NOMO-1 (cell line): ENCODE data around the gene LDAH.

ENCODE experiments used
- DNase-seq, 2 experiments: peaks; one replicate each; lab custom pipeline; 2025; ENCODE audit not compliant: unreplicated experiment in 2 of 2; lab: John Stamatoyannopoulos, UW

LDAH gene

DNA sequence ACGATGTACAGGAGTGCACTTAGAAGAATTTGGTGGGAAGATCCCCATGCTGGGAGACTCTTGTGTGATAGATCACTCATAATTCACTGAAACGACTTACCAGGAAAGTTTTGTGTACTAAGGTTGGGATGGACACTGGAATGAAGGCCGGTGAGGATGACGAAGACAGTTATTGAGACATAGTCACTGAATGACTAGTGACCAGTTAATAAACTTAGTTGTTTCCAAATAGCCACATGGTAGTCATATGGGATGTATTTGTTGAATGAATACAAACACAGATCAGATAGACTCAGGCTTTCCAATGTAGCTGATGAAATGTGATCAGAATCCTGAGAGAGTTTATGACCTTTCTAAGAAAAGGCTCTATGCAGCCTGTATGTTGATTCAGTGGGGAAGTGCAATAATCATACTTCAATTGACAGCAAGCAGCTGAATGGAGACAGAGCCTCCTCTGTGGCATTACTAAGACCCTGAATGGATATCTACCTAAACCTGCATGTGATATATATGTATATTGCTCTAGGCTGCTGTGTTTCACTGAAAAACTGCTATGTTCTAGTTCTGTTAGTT lies 135.6 kb downstream of the LDAH start:
- no peak for DNase-seq

DNA sequence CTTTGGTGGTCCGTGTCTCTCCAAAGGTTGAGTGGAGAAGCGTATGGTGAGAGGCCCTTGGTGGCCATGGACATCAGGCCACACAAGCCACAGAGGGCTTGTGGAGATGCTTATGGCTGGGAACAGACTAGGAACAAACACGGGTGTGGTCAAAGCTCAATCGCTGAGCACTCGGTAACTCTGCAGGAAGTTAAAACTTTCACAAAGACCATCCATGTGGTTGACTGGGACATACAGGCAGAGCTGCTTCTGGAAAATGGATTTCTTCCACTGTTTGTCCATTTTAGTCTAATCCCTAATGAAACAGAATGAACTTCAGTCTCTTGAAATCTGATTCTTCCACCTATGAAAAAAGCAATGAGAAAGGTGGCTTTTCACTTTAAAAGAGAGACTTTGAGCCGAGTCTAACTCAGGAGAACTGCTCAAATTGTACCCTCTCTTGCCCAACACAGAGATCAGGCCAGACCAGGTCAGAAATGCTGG lies 138.3 kb downstream of the LDAH start:
- no peak for DNase-seq

DNA sequence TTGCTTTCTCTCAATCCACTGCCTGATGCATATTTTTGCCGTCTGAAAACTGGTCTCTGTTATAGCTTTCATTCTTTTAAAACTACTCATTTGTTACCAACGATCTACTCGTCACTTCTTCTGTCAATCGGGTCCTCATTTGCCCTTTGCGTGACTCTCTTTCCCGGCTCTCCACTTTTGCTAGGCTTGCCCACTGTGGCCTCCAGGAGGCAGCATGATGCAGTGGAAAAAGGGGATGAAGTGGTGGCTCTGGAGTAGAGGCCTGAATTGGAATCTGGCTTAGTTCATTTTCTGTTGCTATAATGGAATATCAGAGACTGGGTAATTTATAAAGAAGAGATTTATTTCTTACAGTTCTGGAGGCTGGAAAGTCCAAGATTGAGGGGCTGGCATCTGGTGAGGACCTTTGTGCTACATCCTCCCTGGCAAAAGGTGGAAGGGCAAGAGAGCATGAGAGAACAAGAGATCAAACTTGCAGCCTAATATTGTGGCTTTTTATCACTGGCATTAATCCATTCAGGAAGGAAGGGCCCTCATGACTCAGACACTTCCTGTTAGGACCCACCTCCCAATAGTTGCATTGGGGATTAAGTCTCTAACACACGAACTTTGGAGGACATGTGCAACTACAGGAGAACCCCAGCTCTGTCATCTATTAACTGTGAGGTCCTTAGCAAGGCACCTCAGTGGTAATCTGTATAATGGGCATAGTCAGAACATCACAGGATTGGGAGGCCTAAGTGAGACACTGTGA lies 140.6 kb downstream of the LDAH start:
- no peak for DNase-seq

DNA sequence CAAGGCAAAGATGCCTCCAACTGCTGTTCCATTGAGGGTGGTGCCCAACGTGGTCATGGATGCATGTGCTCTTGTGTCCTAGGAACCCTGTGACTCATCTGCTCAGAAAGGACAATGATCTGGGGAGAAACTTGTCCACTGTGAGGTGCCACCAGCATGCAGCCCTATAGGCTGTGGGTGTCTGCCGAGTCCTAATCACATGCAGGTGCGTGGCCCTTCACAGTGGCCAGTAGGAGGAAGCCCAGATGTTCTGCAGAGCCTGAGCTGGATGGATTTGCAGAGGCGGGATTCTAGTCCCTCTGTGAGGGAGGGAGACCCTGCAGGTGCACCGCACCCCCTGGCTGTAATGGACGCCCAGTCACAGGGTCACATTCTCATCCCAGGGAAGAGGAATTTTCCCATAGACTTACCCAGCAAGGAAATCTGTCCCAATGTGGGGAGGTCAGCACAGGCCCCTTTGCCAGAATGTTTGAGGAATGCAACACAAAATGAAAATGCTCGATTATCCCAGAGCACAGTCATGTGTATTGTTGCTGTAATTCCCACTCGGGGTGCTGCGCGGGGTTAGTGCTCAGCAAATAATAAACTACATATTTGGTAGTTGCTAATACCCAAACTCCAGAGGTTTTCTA lies 142.0 kb downstream of the LDAH start:
- DNase-seq, result no peak

DNA sequence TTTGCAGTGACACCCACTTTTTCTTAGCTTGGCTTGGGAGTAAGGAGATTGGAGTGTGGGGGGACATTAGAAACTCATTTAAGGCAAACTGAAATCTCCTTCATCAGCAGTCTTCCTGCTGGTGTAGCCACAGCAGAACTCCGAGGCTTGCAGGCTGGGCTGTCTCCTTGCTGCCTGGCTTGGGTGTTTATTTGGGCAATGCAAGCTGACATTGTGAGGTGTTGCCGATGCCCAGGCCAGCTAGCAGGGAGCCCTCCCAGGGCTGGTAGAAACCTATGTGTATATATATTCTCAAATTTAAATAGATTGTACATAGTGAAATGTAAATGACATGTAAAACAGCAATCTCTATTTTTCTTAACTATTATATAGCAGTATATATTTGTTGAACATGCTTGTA lies 144.1 kb downstream of the LDAH start:
- DNase-seq, result no peak

DNA sequence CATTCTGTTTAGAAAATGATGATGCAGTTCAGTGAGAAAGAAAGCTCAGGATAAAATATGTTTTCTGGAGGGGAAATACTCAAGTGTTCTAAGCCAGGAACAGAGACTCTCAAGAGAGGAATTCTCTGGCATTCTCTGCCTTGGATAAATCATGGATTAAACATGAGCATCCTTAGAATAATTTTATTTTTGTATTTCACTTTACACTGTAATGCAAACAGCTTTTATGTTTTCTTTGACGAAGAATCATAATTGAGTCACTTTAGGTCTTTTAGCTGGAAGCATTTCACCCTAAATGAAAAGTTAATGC lies 144.9 kb downstream of the LDAH start:
- no peak for DNase-seq

DNA sequence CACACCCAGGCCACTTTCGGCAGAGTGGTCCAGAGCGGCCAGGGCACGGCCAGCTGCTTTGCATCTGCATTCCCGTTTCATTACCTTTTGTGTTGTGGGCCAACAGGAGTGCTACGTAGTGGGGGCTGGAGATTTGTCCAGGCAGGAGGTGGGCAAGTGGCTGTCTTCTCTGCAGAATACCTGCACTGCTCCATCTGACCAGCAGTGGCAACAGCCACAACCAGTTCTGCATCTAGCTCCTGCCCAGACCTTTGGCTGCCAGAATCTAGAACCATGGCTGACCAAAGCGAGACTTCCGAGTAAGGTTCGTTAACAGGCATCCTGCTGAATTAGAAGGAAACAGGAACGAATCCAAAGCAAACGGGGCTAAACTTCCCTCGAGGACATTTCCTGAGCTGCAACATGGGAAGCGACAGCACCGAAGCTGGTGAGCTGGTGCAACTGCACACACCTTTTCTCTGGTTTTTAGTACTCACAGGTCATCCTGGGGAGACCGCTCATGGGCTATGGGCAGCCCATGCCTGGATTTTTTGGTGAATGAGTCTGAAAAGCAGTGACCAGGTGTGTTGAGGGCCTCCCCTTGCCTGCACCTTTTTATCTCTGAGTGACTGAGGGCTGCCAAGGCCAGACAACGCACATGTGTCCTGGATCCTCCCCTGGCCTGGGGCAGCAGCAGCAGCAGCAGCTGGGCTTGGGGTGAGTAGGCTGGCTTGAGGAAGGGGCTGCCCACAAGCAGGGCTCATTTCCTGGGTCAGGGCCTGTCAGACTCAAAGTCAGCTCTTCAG lies 145.4 kb downstream of the LDAH start:
- DNase-seq, result no peak

DNA sequence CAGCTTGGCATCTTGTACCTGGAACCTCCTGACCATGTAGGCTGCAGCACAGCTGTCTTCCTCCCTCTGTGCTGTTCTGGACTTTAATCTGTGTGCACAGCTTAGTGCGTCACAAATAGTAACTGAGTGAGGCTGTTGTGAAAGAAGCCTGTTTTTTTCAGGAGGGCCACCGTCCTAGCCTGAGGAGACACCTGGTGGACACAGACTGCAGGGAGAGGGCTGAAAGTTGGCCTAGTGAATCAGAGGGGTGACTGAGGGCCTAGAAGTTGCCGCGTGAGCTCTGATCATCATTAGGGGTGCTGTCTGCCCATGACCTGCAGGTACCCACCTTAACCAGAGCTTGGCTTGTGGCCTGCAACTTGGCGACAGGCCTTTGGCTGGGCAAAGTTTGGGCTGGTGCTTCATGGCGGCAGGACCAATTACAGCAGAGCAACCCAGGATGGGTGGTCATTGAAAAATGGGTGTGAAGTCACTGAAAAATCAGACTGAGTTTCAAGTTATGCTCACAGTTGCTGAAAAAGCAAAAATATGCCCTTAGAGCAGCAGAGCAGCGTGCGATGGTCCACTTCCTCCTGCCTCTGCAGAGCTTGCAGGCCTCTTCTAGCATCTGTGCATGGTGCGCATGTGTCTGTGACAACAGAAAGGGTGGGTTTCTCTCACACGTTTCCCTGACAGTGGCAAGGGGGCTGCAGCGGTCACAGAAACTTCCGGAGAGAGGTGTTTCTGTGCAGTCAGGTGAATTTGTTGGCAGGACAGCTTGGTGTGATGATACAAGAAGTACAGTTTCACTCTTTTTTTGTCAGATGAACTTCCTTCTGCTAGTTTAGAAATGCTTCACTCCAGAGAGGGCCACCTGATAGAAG lies 146.3 kb downstream of the LDAH start:
- DNase-seq, result no peak

DNA sequence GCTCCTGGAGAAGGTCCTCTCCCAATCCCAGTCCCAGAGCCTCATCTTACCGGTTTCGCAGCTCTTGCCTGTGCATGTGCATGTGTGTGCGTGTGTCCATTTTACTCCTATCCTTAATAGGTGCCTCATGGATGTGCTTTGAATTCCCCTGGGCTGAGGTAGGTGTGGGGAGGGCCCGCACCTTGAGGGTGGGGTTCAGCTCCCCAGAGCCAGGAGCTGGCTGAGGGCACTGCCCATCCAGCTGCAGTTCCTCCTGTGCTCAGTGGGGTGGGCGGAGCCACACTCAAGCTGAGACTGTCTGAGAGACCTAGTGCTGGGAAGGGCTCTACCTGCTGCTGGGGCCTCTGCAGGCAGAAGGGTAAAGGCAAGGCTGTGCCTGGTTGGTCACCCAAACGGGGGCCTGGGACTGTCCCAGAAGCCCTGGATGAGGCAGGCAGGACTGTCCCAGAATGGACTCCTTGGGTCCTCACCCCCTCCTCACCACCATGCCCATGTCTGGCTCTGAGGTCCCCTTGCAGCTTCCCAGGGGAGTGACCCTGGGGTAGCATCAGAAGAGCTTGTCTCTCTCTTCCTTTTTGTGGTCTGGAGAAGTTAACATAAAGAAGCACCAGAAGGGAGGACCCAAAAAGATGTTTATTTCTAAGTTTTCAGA lies 147.1 kb downstream of the LDAH start:
- DNase-seq, result peak in 1 of 2 experiments; percentile 4

DNA sequence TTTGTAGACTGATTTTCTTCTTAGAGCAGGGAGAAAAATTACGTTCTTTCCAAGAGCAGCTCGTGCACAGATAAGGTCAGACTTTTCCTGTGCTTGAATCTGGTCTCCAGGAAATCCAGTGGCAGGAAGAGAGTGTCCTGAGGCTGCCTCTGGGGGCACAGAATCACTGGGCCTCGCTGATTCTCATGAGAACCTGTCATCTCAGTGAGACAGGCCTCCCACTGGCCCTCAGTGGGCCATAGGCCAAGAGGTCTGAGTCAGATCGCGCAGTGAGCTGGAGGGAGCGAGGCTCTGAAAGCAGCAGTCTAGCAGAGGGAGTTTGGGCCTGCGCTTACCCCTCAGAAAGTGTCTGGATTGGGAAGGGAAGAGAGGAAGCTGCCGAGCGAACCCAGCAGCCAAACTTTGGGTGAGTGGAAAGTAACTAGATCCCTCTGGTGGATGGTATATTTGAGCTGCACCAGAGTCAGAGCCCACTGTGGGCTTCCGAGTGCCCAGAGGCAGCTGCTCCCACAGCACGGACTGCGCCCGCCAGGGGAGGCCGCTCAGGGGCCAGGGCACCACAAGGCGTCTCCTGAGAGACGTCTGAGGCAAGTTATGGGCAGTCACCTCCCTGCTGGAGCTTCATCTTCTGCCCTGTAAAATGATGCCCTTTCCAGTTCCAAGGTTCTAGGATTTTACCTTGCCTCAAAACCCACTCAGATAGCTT lies 147.8 kb downstream of the LDAH start:
- DNase-seq, result no peak

DNA sequence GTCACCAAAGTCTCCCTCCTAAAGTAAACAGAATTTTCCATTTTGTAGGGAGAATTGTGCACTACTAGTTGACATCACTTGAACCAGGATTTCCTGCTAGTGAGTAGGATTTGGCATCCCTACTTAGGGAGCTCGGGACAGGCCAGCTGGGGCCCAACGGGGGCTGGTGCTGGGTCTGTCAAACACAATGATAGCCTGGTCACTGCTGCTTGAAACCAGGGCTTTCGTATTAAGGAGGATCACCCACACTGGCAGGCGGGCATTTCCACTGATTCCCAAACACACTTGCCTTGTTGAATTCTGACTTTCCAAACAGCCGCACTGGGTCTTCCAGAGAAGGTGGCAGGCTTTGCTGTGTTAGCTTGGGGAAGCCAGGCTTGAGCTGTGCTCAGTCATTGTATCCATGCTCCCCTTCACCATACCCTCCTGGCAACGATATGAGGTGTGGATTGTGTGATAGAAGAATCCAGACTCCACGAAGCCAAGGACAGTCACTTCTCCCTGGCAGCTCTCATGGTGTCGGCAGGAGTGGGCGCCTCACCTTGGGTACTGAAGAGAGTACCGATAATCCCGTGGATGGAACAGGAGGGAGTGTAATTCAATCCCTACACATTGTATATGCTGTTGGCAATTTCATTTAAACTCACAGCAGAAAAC lies 148.5 kb downstream of the LDAH start:
- DNase-seq, result no peak

DNA sequence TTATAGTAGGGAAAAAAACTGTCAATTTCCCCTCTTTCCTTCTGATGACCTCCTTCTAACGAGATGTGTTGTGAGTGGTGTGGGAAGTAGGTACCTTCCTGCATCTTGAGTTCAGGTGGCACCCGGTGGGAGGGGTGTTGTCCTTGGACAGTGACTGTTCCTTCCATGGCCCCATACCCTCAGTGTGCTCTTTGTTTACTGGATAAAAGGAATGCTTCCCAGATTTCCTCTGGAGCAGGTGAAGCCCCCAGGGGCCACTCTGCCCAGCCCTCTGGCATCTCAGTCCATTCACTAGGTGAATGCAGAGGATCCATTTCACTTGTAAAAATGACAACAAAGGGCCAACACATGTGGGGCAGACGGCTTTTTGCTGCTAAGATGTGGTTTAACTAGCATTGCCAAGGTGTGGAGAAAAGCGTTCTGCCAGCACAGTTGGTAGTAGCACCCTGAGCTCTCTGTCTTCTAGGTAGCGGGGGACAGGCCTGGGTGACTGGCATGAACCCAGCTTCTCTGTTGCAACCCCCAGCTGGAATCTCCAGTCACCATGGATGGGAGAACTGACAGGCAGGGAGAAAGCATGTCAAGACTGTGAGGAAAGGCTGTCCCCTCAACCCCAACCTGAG lies 149.1 kb downstream of the LDAH start:
- no peak for DNase-seq

DNA sequence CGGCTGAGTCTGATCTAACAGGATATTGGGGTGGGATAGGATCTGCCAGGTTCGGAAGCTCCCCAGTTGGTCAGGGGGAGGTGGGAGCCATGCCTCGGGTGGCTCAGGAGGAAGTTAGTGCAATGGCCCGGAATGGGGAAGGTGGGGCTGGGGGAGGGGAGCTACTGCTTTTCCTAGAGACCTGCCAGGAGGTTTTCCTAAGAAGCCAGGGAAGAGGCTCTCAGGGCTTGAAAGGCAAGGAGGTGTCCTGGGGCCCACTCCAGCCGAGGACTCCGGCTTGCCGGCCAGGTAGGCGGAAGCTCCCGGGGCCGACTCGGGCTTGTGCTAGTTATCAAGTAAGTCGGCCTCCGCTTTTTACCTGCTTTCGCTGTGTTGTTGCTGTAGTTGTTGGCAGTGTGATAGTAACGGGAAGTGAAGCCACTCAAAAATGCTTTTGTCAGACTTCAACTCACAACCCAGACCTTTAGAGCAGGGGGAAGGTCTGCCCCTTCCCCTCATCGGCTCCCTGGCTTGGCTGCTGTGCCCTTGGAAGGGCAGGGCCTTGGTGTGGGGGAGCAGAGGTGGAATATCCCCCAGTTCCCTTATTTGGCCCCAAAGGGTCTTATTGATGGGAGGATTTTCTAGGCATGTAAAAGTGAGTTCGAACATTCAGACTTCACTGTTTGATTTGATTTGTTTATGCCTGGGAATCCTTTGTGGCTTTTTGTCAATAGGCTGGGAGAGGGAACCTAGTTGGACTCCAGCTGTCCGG lies 150.5 kb downstream of the LDAH start:
- DNase-seq, result no peak

DNA sequence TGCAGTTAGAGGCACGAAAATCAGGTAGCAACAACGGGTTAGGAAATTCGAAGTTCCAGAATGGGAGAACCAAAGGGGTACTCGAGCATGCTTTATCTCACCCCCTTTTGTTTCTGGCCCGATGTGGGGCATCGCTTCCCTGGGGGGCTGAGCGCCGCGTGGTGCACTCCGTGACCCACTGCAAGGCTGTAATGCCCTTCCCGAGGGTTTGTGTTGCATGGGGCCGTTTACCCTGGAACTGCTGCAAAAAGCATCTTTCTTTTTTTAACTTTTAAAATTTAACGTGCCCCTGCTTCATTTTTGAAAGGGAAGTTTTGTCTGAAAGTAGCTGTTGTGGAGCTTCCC lies 151.2 kb downstream of the LDAH start:
- no peak for DNase-seq

DNA sequence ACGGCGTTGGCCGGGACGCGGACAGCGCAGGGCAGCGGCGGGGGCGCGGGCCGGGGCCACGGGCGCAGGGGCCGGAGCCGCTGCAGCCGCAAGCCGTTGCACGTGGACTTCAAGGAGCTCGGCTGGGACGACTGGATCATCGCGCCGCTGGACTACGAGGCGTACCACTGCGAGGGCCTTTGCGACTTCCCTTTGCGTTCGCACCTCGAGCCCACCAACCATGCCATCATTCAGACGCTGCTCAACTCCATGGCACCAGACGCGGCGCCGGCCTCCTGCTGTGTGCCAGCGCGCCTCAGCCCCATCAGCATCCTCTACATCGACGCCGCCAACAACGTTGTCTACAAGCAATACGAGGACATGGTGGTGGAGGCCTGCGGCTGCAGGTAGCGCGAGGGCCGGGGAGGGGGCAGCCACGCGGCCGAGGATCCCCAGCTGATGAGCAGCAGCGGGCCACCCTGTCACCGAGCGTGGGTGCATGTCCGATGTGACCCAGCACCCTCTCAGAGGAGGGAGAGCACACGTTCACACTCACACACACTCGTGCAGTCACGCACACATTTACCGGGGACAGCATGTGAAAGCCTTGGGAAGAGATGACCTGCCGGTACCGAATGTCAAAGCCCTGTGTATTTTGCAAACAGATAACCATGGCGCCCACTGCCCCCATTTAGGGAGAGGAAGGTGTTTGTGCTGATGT lies 151.7 kb downstream of the LDAH start:
- DNase-seq, result no peak

DNA sequence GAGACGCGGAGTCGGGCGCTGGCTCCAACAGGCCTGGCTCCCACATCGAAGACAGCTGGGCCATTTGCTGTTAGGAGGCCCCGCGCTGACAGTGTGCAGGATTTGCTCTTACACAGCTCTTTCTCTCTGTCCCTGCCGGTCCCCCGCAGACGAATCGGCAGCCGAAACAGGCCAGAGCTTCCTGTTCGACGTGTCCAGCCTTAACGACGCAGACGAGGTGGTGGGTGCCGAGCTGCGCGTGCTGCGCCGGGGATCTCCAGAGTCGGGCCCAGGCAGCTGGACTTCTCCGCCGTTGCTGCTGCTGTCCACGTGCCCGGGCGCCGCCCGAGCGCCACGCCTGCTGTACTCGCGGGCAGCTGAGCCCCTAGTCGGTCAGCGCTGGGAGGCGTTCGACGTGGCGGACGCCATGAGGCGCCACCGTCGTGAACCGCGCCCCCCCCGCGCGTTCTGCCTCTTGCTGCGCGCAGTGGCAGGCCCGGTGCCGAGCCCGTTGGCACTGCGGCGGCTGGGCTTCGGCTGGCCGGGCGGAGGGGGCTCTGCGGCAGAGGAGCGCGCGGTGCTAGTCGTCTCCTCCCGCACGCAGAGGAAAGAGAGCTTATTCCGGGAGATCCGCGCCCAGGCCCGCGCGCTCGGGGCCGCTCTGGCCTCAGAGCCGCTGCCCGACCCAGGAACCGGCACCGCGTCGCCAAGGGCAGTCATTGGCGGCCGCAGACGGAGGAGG lies 152.4 kb downstream of the LDAH start:
- DNase-seq, result no peak
